Hematopoietic multipotent progenitor cell treated with erythropoietin and hydrocortisone succinate and interleukin-3 and kit ligand, for 6 days (in vitro differentiated cells): ENCODE data around the gene TIGD2.

Experiments used
- DNase-seq: peaks from one replicate; pipeline ENCODE4 v3.0.0-alpha.2; 2015

TIGD2 gene

GRCh38 chr4:89164400-89164799, 53.1 kb downstream of the TIGD2 start:
- DNase-seq, result peak; percentile 7
